HG02759 (cell line): ENCODE measurements around the gene FAM107B.

Experiments used
- ATAC-seq: cut with Tn5 transposase; IDR thresholded peaks from one replicate; pipeline ENCODE4 v1.9.1; 2021; ENCODE audit warnings: mild to moderate bottlenecking, moderate library complexity; ENCODE audit not compliant: unreplicated experiment

Gene FAM107B

DNA sequence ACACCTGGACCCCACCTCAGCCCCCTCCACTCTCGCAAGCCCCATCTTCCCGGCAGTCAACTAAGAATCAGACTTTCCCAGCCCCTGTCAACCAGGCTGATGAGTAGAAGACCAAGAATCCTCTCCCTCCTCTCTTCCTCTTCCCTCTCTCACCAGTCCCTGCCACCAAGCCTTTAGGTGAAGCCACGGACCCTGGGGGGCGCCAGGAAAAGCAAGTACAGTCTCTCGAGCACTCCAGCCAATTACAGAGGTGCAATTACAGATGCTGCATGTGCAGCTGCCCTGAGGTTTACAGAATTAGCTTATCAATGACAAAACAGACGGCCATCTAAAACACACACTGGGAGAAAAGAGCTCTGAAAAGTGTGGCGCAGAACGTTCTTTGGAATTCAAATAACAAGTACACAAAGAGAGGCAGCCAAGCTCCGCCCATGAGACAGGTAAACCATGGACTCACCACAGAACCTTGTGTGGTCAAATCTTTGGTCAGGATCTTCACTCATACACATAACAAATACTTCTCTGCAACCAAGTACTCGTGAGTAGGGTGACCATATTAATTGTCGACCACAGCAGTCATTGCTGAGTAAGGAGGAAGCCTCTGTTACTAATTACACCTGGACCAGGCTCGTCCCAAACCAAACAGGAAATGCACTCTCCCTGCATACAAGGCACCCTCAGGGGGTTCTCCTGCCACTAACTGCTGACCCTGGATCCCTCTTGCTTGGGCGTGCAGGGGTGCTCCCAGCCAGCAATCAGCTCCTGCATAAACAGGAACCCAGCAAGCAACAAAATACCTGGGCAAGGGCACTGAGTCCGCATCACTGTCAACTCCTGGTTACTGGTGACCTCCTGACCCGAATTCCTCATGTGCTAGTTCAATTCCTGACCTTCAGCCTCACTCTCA lies 189.2 kb downstream of the FAM107B start:
- no peak for ATAC-seq

DNA sequence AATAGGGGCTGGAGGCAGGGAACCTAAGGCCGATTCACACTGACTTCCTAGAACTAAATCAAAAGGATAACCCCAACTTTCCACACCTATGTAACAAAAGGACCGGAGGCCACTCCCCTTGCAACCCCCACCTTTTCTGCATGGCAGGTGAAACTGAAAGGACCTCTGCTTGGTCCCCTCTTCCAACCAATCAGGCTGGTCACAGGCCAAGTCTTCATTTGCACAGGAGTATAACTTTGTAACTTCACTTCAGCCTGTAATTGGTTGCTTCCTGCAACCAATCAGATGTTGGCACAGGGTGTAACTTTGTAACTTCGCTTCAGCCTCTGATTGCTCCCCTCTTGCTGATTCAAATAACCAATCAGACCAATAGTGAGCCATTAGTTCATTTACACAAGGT lies 190.0 kb downstream of the FAM107B start:
- ATAC-seq, result no peak

DNA sequence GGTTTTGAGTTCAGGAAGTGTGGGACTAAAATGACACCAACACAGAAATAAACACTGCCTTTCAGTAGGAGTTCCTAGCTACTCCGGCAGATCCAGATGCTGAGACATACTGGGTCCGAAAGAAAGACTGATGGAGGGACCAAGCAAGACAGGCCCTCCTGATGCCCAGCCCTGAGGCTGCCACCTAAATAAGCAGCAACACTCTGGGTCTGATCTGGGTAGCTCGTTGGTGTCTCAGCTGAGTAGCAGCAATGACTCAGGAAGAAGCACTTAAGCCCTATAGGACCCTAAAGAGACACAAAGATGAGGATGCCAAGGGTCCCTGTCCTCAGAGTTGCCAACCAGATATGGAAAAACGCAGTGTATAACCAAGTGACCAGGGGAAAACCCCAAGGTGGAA lies 190.7 kb downstream of the FAM107B start:
- ATAC-seq, result no peak

DNA sequence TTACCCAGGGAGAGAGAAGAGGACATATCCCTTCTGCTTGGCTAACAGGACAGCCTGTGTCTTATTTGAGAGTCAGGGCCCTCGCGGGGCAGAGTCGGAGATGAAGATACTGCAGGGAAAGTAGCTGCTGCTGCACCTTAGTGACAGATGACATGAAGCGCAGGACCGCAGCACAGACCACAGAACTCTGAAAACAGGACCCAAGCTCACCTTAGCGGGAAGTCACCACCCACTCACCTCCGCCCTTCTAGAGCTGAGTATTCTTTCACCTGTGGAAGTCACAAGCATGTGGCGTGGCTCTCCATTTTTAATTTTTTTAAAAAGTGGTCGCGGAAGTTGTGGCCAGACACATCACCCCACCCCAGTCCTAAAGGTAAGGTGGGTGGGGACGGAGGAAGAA lies 191.4 kb downstream of the FAM107B start:
- no peak for ATAC-seq

DNA sequence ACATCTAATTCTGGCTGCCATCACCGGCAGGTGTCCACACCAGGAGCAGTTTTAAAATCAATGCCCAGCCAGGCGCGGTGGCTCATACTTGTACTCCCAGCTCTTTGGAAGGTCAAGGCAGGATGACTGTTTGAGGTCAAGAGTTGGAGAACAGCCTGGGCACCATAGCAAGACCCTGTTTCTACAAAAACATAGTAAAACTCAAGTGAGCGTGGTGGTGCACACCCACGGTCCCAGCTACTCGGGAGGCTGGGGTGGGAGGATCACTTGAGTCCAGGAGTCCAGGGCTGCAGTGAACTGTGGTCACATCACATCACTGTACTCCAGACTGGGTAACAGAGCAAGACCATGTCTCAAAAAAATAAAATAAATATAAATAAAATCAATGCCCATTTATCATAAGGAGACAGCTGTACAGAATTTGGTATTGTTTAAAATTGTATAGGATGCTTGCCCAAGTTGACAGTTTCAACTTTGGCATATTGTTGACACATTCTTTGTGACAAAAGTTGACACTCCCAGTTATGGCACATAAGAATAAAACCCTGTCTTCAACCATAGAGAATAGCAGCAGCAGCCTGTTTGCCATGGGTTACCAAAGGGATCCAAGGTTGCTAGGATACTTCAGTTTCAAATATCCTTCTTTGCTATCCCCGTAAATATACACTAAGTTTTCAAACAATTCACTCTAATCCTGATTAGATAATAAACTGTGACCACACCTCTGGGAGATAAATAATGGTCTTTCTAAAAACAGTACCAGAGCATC lies 193.0 kb downstream of the FAM107B start:
- no peak for ATAC-seq

DNA sequence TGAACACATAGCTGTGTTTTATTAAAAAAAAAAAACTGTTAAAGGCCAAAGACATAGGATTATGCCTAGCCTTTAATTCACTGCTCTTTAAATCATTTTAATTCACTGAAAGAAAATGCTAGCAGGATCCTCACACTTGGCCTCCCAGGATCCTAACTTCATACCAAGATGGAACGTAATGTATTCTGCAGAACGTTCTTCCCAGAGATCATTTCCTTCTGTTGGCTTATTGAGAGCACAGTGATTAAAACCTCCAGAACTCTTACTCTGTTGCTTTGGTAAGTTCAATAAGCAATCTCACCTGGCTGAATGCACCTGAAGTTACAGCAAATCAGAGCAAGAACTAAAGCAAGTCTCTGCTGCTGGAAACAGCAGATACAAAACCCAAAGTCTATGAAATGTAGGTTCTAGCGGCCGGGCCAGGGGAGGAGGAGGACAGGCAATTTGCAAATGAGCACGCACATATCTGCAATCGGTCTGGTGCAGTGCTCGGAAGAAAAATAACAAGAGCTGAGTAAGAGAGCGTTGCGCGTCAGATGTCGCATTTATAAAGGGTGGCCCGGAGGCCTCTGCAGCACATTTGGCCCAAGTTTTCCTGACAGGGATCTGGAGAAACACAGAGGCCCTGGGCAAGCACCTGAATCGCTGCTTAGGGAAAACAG lies 193.9 kb downstream of the FAM107B start:
- ATAC-seq, result no peak

DNA sequence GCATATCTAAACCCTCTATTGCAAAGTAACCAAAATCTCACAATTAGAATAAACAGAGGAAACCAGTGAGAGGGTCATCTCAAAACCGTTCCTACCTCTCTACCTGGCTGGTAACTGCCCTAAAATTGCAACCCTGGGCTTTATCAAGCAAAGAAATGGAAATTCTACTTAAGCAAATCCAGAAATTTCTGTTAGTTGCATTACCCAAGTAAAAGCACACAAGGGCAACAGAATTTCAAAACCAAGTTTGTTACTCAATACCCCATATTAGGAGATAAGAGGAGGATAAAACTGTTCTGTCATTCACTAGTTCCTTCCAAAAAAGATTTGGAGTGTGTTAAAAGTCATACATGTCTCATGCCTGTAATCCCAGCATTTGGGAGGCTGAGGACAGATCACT lies 195.3 kb downstream of the FAM107B start:
- ATAC-seq, result no peak

DNA sequence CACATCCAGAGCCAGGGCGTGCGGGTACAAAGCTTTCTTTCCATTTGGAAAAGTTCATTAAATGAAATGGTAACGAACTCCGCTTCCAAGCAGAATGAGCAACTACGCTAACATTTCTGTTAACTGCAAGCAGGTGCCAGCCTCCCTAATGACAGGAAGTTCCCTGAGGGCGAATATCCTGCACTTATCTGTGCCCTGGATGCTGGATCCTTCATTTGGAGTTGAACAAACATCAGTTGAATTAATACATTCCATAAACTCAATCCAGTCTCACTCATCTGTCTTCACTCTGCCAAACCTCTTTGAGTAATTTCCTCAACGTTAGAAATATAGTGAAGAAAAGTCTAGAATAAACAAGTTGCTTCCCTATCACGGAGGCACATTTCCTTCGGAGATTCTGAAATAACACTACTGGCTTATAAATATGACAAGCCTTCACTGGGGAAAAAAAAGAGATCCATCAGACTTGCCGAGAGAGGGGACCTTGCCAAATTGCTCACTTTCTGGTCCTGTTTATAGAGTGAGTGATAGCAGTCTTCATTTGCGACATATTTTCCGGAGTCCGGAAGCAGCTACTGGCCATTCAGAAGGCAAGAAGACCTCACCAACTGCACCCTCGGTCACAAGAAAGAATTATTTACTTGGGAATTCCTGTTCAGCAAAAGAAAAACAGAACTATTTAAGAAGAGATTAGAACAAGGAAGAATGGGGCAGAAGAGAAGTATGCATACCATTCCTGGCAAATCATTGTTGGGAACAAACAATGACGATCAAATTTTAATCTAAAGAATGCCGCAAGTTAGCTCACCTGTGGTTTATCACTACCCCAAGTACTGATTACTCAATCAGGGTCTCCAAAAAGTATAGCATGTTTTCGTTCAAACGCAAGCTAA lies 196.4 kb downstream of the FAM107B start:
- no peak for ATAC-seq

DNA sequence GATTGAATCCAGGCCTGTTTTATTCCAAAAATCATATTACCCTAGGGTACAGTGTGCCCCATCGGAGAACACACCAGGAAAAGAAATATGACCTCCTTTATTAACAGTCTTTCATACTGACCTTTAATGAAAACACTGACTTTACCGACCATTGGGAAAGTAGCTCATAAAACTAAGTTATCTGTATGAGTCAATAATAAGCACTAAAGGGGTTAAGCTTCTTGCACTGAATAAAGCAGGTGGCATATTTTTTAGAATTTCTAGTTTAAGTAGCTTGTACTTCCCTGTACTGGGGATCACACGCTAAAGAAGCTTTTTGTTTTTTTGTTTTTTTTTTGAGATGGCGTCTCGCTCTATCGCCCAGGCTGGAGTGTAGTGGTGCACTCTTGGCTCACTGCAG lies 199.8 kb downstream of the FAM107B start:
- ATAC-seq, result no peak

DNA sequence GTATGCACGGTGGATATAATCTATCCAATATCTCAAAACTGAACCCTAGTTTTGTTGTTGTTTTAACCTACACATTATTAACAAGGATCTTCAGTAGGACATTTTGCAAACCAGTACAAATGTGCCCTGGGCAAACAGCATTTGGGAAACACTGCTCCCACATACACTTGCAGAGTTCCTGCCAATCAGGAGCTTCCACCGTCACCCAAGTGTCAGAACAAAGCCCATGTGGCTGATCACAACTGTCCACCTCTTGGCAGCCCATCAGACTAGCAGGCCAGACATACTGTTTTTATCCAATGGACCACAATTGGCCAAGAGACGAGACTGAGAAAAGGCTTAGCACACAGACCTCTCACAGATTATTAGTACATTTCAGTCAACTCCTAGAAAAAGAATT lies 200.4 kb downstream of the FAM107B start:
- no peak for ATAC-seq

DNA sequence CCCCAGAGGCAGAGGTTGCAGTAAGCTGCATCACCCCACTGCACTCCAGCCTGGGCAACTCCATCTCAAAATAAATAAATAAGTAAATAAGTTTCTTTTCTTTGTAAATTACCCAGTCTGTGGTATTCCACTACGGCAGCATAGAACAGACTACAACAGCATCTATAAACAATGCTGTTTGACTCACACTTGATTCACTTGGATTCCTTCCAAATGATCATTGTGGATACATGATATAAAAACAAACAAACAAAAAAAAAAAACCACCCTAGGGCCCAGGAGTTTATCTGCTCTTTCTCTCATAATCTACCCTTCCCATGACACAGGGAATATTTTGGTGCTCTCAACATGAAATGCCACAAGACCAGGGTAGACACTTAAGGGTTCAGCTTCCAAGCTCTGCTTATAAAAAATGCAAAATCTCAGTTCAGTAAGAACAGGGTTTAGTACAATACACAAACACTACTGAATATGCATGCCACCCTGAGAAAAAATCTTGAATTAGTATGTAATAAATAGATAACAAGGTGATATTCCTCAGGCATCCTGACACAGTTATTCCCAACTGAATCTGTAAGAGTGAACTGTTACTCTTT lies 200.9 kb downstream of the FAM107B start:
- no peak for ATAC-seq

DNA sequence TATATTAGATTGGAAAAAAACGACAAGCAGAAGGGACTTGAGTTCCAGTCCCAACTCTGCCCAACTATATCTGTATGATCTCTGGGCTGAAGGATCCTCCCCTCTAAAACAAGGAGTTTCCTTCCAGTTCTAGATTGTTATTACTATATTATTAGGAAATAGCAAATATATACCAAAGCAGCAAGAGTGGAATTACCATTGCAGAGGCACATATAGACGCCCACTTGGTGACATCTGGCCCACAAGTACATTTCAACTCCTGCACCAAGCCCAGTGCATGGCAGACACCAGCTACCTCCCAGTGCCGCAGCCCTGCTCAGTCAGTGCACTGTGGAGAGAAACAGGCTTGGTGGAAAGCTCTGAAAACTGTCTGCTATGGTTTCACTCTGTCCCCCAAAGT lies 201.9 kb downstream of the FAM107B start:
- no peak for ATAC-seq

DNA sequence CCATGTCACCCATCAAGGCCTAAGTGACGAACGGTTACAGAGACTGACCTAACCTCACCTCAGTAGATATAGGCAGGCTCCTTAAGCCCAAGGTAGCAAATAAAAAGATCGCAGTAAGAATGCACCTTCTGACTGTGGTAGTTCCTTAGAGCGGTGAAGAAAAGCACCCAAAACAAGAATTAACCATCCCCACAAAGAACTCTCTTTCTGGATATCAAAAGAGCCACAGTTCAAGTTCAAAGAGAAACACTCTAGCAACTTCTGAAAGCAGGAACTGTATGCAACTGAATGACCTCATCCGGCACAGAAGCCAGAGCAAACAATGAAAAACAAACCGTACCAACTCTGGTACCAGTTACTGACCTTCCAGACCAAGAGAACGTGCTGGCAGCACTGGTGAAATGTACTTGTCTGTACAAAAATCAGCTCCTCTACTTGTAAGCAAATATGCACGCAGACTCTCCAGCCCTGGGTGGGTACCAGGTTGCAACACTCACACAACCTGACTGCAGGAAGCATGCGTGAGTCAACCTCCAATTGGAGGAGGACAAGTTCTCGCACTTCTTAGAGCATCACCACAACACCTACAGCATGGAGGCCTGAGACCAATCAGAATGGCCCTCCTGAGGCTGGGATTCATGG lies 202.7 kb downstream of the FAM107B start:
- ATAC-seq, result no peak

DNA sequence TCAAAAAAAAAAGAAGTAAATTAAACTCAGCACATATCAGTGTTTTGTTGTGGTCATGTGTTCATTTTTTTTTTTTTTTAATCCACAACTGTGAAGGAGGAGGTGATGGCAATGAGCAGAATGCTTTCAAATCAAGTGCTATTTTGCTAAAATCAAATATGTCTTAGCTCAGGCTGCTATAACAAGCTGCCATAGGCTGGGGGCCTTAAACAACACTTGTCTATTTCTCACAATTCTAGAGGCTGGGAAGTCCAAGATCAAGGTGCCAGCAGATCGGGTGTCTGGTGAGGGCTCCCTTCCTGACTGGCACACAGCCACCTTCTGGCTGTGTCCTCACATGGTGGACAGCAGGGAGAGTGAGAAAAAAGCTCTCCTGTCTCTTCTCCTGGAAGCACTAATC lies 203.9 kb downstream of the FAM107B start:
- no peak for ATAC-seq

DNA sequence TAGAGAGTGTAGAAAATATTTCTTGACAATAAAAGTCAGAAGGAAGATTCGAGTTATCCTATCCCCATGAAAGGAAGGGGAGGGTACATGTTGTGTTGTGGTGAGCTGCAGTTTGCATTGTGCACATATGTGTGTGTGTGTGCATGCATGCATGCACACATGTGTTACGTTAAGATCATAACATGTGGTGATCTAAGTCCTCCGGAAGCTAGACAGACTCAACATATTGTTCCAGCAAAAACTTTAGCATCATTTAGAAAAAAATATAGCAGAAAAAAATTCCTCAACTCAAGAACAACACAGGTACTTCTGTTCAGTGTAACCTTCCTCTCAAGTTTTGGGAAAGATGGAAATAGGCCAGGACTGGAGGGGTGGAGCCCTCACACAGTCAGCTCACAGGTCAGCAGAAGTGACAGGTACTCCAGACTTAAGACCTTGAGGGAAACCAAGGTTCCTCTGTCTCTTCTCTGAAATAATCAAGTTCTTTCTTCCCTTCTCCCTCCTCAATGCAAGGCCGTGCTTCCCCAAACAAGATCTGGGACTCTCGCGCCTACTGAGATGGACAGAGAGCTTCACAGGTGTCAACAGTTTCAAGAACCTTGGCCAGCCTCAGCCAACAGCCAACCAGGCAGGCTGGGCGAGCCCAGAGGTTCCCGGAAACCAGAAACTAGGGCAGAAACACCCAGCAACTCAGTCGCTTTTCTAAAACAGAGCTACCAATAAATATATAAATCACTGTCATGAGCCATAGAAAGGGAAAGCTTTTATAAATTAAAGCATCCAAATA lies 205.2 kb downstream of the FAM107B start:
- no peak for ATAC-seq

DNA sequence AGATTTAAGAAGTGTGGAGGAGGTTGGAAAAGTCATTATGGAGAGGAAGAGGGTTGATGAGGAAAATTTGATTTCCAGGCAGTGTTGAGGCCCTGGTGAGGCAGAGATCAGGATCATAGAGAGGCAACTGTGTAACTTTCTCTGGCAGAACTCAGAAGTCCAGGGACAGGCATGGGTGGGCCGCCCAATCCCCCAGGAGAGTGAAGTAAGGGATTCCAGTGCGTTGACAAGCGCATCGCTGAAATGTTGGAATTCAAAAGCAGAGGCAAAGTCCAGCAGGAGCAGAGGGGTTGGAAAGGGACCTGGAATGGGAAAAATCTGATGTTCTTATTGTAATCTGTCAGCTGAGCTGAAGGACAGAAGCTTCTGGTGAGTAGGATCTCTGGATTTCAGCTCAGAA lies 207.3 kb downstream of the FAM107B start:
- no peak for ATAC-seq

DNA sequence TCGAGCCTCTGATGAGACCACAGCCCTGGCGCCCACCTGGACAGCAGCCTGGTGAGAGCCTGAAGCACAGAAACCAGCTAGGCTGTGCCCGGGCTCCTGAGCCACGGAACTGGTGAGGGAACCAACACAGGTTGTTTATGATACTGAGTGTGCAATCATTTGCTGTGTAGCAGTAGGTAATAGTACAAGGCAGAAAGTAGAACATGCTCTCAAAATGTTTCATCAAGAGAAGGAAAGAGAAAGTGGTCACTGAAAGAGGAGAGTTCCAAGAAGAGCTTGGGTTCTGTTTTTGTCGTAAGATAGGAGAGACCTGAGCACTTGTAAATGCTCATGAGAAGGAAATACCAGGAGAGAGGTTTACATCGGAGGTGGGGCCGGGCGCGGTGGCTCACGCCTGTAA lies 208.2 kb downstream of the FAM107B start:
- no peak for ATAC-seq

DNA sequence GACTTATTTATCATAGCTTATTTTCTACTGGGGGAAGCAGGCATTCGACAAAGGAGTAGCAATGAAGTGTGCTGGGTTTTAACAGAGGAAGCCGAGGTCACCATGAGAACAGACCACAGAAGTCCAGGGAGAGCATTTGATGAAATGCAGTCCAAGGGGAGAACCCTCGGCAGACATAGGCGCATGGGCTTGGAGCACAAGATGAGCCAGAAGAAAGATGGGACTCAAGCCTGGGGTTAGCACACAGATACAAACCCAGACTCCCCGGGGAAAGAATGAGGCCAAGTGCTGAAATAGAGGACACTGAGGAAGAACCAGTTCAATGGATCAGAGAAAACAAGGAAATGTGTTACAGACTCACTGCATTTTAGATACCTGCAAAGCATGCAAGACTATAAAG lies 209.5 kb downstream of the FAM107B start:
- ATAC-seq, result no peak

DNA sequence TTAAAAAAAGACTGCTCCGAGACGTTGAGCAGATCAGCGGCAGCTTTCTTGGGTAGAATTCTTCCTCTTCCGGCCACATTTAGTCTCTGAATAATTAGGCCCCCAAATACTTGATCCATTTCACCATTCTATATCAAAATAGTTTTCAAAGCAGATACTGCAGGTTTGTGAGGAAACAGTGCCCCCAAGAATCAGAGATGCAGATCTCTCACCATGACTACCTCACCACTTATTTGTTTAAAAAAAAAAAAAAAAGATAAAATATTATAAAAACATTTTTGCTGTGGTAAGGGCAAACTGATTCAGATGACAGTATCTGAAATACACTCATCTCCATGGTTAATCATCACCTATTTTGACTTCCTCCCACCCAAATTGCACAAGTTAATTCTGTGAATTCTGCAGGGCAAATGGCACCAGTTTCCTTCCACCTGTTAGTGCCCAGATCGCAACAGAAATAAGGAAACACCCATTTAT lies 210.4 kb downstream of the FAM107B start:
- no peak for ATAC-seq
